Measurements from ENCODE around the gene SPOCK2. TPM values are rescaled to one million over a fixed set of nuclear protein-coding genes. Genes with fewer than 3 reads are reported as not detected.
A peak's percentile ranks its signal among the peaks of the same experiment; 100 is the strongest.

SPOCK2 gene
- total and polyA plus RNA-seq, 2 of the 4 experiments (the other 2 are of a cell fraction) = 0.02 TPM; not detected in 1

DNA sequence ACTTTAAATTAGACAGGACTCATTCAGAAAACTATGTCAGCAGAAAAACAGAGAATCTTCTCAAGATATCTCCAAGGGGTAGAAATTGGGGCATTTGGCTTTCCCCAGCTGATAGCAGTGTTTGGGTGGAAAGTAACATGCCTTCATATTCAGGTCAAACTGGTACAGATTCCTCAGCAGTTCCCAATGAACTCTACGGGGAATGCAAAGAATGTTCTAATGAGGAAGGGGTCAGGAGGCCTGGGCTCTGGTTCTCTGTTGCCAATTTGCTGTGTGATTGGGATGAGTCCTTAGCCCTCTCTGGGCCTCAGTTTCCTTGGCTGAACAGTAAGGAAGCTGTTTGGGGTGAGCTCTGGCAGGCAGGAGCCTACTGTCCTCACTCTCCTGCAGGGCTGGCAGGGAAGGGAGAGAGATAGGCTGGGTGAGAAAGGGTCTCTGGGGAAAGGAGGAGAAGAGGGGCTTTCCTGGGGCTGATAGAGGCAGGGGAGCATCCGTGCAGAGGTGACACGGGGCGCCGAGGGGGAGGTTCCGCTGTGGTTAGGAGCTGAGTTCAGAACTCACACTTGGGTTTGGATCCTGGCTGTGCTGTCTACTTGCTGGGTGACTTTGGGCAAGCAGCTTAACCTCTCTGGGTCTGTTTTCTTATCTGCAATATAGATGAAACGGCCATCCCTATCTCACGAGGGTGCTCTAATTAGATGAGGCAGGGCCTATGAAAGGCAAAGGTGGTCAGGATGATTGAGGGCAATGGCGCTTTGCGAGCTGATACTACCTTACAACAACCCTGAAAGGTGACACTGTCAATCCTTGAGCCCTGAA lies 45.1 kb downstream of the SPOCK2 start:
- no peak overlapping the region for H2BK15ac ChIP-seq (ENCODE audit: low read depth, low read length)
- no peak overlapping the region for H2BK120ac ChIP-seq (ENCODE audit: low read depth, low read length)
- no peak for DNase-seq
- H3K36me3 ChIP-seq (ENCODE audit: control insufficient read depth, insufficient read depth, low read length) = no peaks in the 10 kb centered on the region
- POLR2A ChIA-PET (ENCODE audit: unreplicated experiment) = no interaction called here
- H3K27me3 ChIP-seq (ENCODE audit: control insufficient read depth, insufficient read depth, low read length) = no peaks in the 10 kb centered on the region; the same call in 1 of the 2 replicates
- no peak overlapping the region for H3K27ac ChIP-seq (ENCODE audit: insufficient read depth, low read length)
- BruUV-seq (replicated peaks) = no TSS peak
- peaks cover 8% of the 10 kb centered on the region for H3K4me1 ChIP-seq (ENCODE audit: control insufficient read depth, insufficient read depth, low read length)
- H3K9me1 ChIP-seq (ENCODE audit: insufficient read depth, low read length) = no peaks in the 10 kb centered on the region
- H3K79me1 ChIP-seq (ENCODE audit: low read depth in 1 of 2, low read length in 2 of 2) = no peaks in the 10 kb centered on the region
- no peak overlapping the region for H3K14ac ChIP-seq (replicated peaks; ENCODE audit: low read depth, low read length)
- dilution Hi-C loops (cut with HindIII; ENCODE audit: low sequenced_read_pairs, unreplicated experiment) = no loop called here
- no peak overlapping the region for H3K23ac ChIP-seq (ENCODE audit: low read depth, low read length)
- WGBS, 2 experiments (ENCODE audit: extremely low coverage in 2 of 2, insufficient read length in 1 of 2) = no CpG with 5 or more reads among the region's 10 CpGs
- H3K9ac ChIP-seq (ENCODE audit: low read depth, low read length) = no peak overlapping the region
- CTCF ChIA-PET = interaction anchor here (2.1 kb wide), 1 partner anchor 147 kb away, joined by 7 read pairs; no protein-coding TSS in a partner anchor
- H3K9me3 ChIP-seq (ENCODE audit: control insufficient read depth, insufficient read depth, low read length) = no peaks in the 10 kb centered on the region; the same call in 1 of the 2 replicates
- H3K56ac ChIP-seq (ENCODE audit: extremely low read depth, insufficient read depth, low read length) = no peak overlapping the region
- H2AK9ac ChIP-seq (replicated peaks; ENCODE audit: low read depth, low read length, poor library complexity) = no peak overlapping the region
- H3K4me2 ChIP-seq (ENCODE audit: low read depth, low read length) = no peak overlapping the region
- H2AK5ac ChIP-seq (ENCODE audit: low read depth, low read length) = no peak overlapping the region
- H2BK20ac ChIP-seq (ENCODE audit: low read depth, low read length) = no peak overlapping the region
- no peak overlapping the region for H2BK5ac ChIP-seq (ENCODE audit: low read depth, low read length, poor library complexity, severe bottlenecking)
- H3K18ac ChIP-seq (ENCODE audit: low read depth, low read length) = no peak overlapping the region
- no peak overlapping the region for H3K4me3 ChIP-seq (ENCODE audit: insufficient read depth, low read depth, low read length)
- H2AFZ ChIP-seq (replicated peaks; ENCODE audit: low read length, poor library complexity) = no peak overlapping the region
- in situ Hi-C loops (cut with MboI; ENCODE audit: low sequenced_read_pairs) = no loop called here
- TF ChIP-seq NFE2L2 (IDR thresholded peaks at IDR 0.05; ENCODE audit: low read depth, low read length) (no peak), RFX5 (IDR thresholded peaks at IDR 0.05; ENCODE audit: low read depth, low read length) (no peak), SMC3 (IDR thresholded peaks at IDR 0.05; ENCODE audit: low read depth, low read length) (no peak), RAD21 (IDR thresholded peaks at IDR 0.05; ENCODE audit: low read length) (no peak), BHLHE40 (IDR thresholded peaks at IDR 0.05; ENCODE audit: low read depth, low read length) (no peak)
- TF ChIP-seq, protein P1, sequence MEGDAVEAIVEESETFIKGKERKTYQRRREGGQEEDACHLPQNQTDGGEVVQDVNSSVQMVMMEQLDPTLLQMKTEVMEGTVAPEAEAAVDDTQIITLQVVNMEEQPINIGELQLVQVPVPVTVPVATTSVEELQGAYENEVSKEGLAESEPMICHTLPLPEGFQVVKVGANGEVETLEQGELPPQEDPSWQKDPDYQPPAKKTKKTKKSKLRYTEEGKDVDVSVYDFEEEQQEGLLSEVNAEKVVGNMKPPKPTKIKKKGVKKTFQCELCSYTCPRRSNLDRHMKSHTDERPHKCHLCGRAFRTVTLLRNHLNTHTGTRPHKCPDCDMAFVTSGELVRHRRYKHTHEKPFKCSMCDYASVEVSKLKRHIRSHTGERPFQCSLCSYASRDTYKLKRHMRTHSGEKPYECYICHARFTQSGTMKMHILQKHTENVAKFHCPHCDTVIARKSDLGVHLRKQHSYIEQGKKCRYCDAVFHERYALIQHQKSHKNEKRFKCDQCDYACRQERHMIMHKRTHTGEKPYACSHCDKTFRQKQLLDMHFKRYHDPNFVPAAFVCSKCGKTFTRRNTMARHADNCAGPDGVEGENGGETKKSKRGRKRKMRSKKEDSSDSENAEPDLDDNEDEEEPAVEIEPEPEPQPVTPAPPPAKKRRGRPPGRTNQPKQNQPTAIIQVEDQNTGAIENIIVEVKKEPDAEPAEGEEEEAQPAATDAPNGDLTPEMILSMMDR (conservative IDR thresholded peaks at IDR 0.05; ENCODE audit: low read depth, low read length) = no peak
- intact Hi-C loops (cut with micrococcal nuclease) = loop anchor here (10.0 kb wide), 1 partner anchor 728 kb away; the partner anchor contains the start of gene SLC29A3
- no peak overlapping the region for H3K4ac ChIP-seq (ENCODE audit: low read depth, low read length)
- H4K8ac ChIP-seq (ENCODE audit: low read depth in 2 of 2, low read length in 2 of 2) = no peak overlapping the region
- H4K20me1 ChIP-seq (ENCODE audit: insufficient read depth, low read length) = no peaks in the 10 kb centered on the region
- H4K5ac ChIP-seq (ENCODE audit: low read depth, low read length) = no peak overlapping the region
- H4K91ac ChIP-seq (ENCODE audit: insufficient read depth, low read depth, low read length) = no peak overlapping the region
- peak; percentile 38 for ATAC-seq (ENCODE audit: low read depth)
